RWPE2 (cell line): ENCODE measurements around the gene FAM20C.

ENCODE experiments used
- ATAC-seq: fragments of 200-7000 bp; cut with Tn5 transposase; 3 replicates; pipeline ENCODE4 v1.9.1; 2021; ENCODE audit warnings: low read depth
- DNase-seq: peaks from one replicate; pipeline ENCODE4 v3.0.0-alpha.2; 2020; ENCODE audit warnings: low spot score
- H3K27ac ChIP-seq: fragments of 450-650 bp; 2 replicates; pipeline ENCODE4 v1.5.1; 2017; ENCODE audit warnings: mild to moderate bottlenecking; ENCODE audit not compliant: poor library complexity, severe bottlenecking
- H3K27me3 ChIP-seq: fragments of 250-450 bp; sonication (Bioruptor Pico); 2 replicates; pipeline ENCODE4 v1.5.1; 2021; ENCODE audit warnings: mild to moderate bottlenecking, moderate library complexity; ENCODE audit not compliant: insufficient read depth, poor library complexity, severe bottlenecking
- H3K36me3 ChIP-seq: fragments of 250-450 bp; sonication (Bioruptor Pico); 2 replicates; pipeline ENCODE4 v1.5.1; 2020; ENCODE audit warnings: low read depth, mild to moderate bottlenecking, moderate library complexity
- H3K4me1 ChIP-seq: fragments of 250-450 bp; sonication (Bioruptor Pico); 2 replicates; pipeline ENCODE4 v1.5.1; 2021; ENCODE audit warnings: mild to moderate bottlenecking, moderate library complexity; ENCODE audit not compliant: insufficient read depth, poor library complexity, severe bottlenecking
- H3K4me3 ChIP-seq: fragments of 250-450 bp; sonication (Bioruptor Pico); 2 replicates; pipeline ENCODE4 v1.5.1; 2021; ENCODE audit warnings: mild to moderate bottlenecking, moderate library complexity; ENCODE audit not compliant: severe bottlenecking
- H3K9me3 ChIP-seq: fragments of 250-450 bp; sonication (Bioruptor Pico); 2 replicates; pipeline ENCODE4 v1.5.1; 2021; ENCODE audit warnings: mild to moderate bottlenecking, moderate library complexity; ENCODE audit not compliant: severe bottlenecking
- TF ChIP-seq, protein P1 (sequence below): fragments of 450-650 bp; IDR thresholded peaks from one replicate; pipeline ENCODE4 v1.5.1; 2017; ENCODE audit warnings: mild to moderate bottlenecking, moderate library complexity; ENCODE audit not compliant: poor library complexity, severe bottlenecking

Gene FAM20C

DNA sequence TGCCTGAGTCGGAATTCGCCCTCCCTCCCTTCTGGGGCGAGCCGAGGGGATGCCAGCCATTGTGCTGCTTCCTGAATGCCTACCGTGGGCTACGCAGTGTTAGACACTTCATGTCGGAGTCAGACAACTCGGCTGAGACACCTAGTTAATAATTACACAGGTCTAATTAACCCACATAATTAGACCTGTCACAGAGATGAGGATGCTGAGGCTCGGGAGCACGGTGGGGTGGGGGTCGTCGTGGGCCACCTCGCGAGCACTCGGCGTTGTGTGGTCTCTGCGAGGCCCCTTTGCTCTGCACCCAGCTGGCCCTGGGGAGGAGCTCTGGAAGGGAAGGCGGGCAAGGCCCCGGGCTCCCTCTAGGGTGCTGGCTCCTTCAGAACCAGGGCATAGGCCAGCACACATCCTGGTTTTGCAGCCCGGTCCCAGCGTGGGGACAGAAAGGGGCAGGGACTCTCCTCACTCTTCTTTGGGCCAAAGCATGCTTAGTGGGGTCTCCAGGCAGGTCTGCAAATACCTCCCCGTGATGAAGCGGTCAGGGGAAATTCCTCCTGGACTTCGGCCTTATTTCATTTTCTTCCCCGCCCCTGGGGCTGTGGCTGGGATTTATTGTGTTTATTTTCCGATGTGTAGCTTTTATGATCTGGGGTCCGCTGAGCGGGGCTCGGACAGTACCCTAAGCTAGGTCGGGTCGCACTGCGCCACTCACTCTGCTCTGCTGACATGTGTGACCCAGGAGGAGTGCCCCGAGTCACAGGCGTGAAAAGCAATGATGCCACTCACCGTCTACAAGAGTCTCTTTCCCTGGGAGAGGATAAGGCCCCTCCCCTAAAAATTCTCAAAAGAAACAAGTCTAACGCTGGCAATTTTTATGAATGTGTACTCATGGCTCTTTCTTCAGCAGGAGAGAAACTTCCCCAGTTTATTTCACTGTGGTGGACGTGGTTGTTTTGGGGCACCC is 92.7 kb downstream of the FAM20C start:
- no peaks in the 10 kb centered on the region for H3K4me1 ChIP-seq
- TF ChIP-seq, protein P1, sequence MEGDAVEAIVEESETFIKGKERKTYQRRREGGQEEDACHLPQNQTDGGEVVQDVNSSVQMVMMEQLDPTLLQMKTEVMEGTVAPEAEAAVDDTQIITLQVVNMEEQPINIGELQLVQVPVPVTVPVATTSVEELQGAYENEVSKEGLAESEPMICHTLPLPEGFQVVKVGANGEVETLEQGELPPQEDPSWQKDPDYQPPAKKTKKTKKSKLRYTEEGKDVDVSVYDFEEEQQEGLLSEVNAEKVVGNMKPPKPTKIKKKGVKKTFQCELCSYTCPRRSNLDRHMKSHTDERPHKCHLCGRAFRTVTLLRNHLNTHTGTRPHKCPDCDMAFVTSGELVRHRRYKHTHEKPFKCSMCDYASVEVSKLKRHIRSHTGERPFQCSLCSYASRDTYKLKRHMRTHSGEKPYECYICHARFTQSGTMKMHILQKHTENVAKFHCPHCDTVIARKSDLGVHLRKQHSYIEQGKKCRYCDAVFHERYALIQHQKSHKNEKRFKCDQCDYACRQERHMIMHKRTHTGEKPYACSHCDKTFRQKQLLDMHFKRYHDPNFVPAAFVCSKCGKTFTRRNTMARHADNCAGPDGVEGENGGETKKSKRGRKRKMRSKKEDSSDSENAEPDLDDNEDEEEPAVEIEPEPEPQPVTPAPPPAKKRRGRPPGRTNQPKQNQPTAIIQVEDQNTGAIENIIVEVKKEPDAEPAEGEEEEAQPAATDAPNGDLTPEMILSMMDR: no peak
- no peak overlapping the region for H3K4me3 ChIP-seq
- DNase-seq (no peak), ATAC-seq (no peak)
- peaks cover 54% of the 10 kb centered on the region for H3K27me3 ChIP-seq
- no peak overlapping the region for H3K27ac ChIP-seq
- H3K36me3 ChIP-seq: no peaks in the 10 kb centered on the region
- H3K9me3 ChIP-seq: no peaks in the 10 kb centered on the region

DNA sequence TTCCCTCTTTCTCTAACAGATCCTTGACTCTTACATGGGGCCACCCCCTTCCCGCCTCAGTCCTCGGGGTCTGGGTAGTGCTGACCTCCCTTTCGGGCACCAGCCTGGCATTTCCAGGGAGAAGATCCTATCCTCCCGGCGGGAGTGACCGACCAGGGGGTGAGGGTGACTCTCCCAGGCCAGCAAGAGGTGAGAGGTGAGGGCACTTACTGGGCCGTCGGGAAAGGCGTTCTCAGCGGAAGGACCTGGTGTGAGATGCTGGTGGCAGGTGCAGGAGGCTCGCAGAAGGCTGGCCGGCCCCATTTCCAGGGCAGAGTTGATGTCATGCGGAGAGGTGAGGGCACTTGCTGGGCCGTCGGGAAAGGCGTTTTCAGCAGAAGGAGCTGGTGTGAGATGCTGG is 93.4 kb downstream of the FAM20C start:
- TF ChIP-seq, protein P1: no peak
- Histone ChIP-seq H3K27ac (no peak overlapping the region), H3K4me1 (no peaks in the 10 kb centered on the region), H3K27me3 (peaks cover 61% of the 10 kb centered on the region), H3K9me3 (no peaks in the 10 kb centered on the region), H3K36me3 (no peaks in the 10 kb centered on the region), H3K4me3 (no peak overlapping the region)
- DNase-seq (no peak), ATAC-seq (no peak)

DNA sequence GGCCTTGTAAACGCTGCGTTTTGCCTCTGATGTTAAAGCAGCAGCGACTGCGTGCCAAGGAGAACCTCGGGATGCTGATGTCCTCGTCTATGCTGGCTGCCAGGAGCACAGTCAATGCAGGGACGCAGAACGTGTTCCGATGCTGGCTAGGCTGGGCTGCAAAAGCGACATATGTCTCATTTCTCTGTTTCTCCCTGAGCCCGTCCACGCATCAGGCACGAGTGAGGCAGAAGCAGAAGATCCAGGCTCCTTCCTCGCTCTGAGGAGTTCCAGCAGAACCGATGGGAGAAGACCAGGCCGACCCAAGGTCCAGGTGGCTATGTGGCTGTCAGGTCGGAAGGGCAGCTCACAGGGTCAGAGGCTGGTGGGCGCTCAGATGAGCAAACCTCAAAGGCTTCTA is 93.9 kb downstream of the FAM20C start:
- no peak for ATAC-seq
- DNase-seq: no peak
- H3K27me3 ChIP-seq: peaks cover 64% of the 10 kb centered on the region
- H3K4me1 ChIP-seq: no peaks in the 10 kb centered on the region
- H3K36me3 ChIP-seq: no peaks in the 10 kb centered on the region
- no peaks in the 10 kb centered on the region for H3K9me3 ChIP-seq
- H3K27ac ChIP-seq: no peak overlapping the region
- no peak overlapping the region for H3K4me3 ChIP-seq
- TF ChIP-seq, protein P1: no peak

DNA sequence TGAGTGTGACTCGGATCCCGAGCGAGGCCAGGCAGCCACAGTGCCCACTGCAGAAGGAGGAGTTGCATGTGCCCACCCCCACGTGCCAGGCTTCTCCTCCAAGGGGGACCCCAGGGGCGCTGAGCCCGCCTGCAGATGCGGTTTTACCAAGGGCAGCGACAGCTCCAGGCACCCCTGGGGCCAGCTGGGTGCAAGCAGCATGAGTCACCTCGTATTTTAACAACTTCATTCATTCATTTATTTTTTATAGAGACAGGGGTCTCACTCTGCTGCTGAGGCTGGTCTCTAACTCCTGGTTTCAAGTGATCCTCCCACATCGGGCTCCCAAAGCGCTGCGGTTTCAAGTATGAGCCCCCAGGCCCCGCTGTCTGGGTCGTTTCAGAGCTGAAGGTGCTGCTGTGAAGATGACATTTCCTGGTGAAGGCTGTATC is 96.3 kb downstream of the FAM20C start:
- H3K4me3 ChIP-seq: no peak overlapping the region
- H3K27me3 ChIP-seq: peaks cover 87% of the 10 kb centered on the region
- H3K4me1 ChIP-seq: no peaks in the 10 kb centered on the region
- TF ChIP-seq, protein P1: no peak
- ATAC-seq (no peak), DNase-seq (no peak)
- H3K27ac ChIP-seq: no peak overlapping the region
- no peaks in the 10 kb centered on the region for H3K36me3 ChIP-seq
- no peaks in the 10 kb centered on the region for H3K9me3 ChIP-seq
